Smooth muscle cell (in vitro differentiated cells): ENCODE data around the gene ADSL. TPM values are rescaled to one million over a fixed set of nuclear protein-coding genes. Genes with fewer than 3 reads are reported as not detected.

Source experiments
- DNase-seq: peaks from one replicate; lab custom pipeline; 2025; ENCODE audit not compliant: unreplicated experiment; lab: John Stamatoyannopoulos, UW
- H2AFZ ChIP-seq: fragments of 200-600 bp; sonication (generic); 2 replicates; pipeline ENCODE4 v1.6.0; 2016; ENCODE audit warnings: antibody characterized with exemption, low read depth, mild to moderate bottlenecking
- H3F3A ChIP-seq: fragments of 200-600 bp; sonication (generic); 2 replicates; pipeline ENCODE4 v1.6.0; 2017; ENCODE audit warnings: antibody characterized with exemption, low read depth
- H3K27ac ChIP-seq: fragments of 200-600 bp; sonication (generic); 2 replicates; pipeline ENCODE4 v1.5.1; 2016; ENCODE audit warnings: low read depth, mild to moderate bottlenecking
- H3K27me3 ChIP-seq: fragments of 200-600 bp; sonication (generic); 2 replicates; pipeline ENCODE4 v1.6.1; 2016; ENCODE audit warnings: low read depth, mild to moderate bottlenecking
- H3K36me3 ChIP-seq: fragments of 200-600 bp; sonication (generic); 2 replicates; pipeline ENCODE4 v1.5.1; 2016; ENCODE audit warnings: low read depth
- H3K4me1 ChIP-seq: fragments of 200-600 bp; sonication (generic); 2 replicates; pipeline ENCODE4 v1.5.1; 2016; ENCODE audit warnings: low read depth
- H3K4me2 ChIP-seq: fragments of 200-600 bp; sonication (generic); 2 replicates; pipeline ENCODE4 v1.6.0; 2016; ENCODE audit warnings: mild to moderate bottlenecking
- H3K4me3 ChIP-seq: fragments of 200-600 bp; sonication (generic); 2 replicates; pipeline ENCODE4 v1.5.1; 2016; ENCODE audit warnings: mild to moderate bottlenecking
- H3K79me2 ChIP-seq: fragments of 200-600 bp; sonication (generic); 2 replicates; pipeline ENCODE4 v1.6.0; 2016; ENCODE audit warnings: low read depth, mild to moderate bottlenecking
- H3K9ac ChIP-seq: fragments of 200-600 bp; sonication (generic); 2 replicates; pipeline ENCODE4 v1.6.0; 2016; ENCODE audit warnings: low read depth
- H3K9me3 ChIP-seq: fragments of 200-600 bp; sonication (generic); replicated peaks from 2 replicates; pipeline ENCODE4 v1.5.1; 2016; ENCODE audit warnings: low read depth
- H4K20me1 ChIP-seq: fragments of 200-600 bp; sonication (generic); 2 replicates; pipeline ENCODE4 v1.6.0; 2016; ENCODE audit warnings: low read depth
- WGBS: methylation state at CpG from one replicate; pipeline ENCODE4 v1.1.7; 2016; ENCODE audit warnings: low lambda C conversion rate; 5-methylcytosine and 5-hydroxymethylcytosine counted together
- polyA plus RNA-seq: library from polyadenylated mRNA; unstranded; fragments of >200 nt; fragmentation: Nextera tagmentation; extraction: Ambion mirVana; gene quantifications from 2 replicates; pipeline ENCODE4 v1.2.1, GENCODE V29; 2016
- total RNA-seq: library from RNA; depleted of rRNA; stranded (reverse); fragments of >200 nt; gene quantifications from 2 replicates; pipeline ENCODE4 v1.2.3, GENCODE V29; 2014
- TF ChIP-seq, protein P1 (sequence below): fragments of 200-600 bp; sonication (generic); IDR thresholded peaks from 2 replicates; pipeline ENCODE4 v1.5.1; 2017; ENCODE audit warnings: borderline replicate concordance, mild to moderate bottlenecking, antibody characterized with exemption; ENCODE audit not compliant: insufficient read depth, poor library complexity, severe bottlenecking

Gene ADSL
- total and polyA plus RNA-seq, 2 experiments from 2014 or later = 45.9 to 65.1 TPM

DNA sequence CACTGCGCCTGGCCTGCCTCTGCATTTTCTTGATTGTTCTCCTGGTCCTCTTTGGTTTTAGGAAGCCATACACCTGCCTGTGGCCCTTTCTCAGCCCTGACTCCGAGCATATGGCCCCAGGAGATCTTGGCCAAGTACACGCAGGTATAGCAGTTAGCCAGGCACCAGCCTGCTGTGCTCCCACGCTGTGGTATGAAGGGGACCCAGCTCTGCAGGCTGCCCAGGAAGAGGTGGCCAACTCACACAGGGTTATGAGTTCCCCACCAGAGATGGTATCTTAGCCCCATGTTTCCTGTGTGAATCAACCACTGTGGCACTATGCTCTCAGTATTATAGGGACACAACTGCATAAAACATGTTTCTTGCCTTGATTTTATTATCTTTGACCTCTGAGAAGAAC, 55.2 kb downstream of the ADSL start:
- TF ChIP-seq, protein P1, sequence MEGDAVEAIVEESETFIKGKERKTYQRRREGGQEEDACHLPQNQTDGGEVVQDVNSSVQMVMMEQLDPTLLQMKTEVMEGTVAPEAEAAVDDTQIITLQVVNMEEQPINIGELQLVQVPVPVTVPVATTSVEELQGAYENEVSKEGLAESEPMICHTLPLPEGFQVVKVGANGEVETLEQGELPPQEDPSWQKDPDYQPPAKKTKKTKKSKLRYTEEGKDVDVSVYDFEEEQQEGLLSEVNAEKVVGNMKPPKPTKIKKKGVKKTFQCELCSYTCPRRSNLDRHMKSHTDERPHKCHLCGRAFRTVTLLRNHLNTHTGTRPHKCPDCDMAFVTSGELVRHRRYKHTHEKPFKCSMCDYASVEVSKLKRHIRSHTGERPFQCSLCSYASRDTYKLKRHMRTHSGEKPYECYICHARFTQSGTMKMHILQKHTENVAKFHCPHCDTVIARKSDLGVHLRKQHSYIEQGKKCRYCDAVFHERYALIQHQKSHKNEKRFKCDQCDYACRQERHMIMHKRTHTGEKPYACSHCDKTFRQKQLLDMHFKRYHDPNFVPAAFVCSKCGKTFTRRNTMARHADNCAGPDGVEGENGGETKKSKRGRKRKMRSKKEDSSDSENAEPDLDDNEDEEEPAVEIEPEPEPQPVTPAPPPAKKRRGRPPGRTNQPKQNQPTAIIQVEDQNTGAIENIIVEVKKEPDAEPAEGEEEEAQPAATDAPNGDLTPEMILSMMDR = no peak
- Histone ChIP-seq H2AFZ (no peak overlapping the region), H3F3A (peaks cover 4% of the 10 kb centered on the region), H3K4me3 (no peak overlapping the region), H3K79me2 (no peaks in the 10 kb centered on the region), H3K9ac (no peak overlapping the region), H3K27me3 (no peaks in the 10 kb centered on the region), H3K27ac (no peak overlapping the region), H4K20me1 (peaks cover 17% of the 10 kb centered on the region), H3K9me3 (no peaks in the 10 kb centered on the region), H3K4me2 (no peak overlapping the region), H3K36me3 (no peaks in the 10 kb centered on the region), H3K4me1 (no peaks in the 10 kb centered on the region)
- no peak for DNase-seq
- WGBS = 92% methylated on average over 4 of the region's 4 CpGs

DNA sequence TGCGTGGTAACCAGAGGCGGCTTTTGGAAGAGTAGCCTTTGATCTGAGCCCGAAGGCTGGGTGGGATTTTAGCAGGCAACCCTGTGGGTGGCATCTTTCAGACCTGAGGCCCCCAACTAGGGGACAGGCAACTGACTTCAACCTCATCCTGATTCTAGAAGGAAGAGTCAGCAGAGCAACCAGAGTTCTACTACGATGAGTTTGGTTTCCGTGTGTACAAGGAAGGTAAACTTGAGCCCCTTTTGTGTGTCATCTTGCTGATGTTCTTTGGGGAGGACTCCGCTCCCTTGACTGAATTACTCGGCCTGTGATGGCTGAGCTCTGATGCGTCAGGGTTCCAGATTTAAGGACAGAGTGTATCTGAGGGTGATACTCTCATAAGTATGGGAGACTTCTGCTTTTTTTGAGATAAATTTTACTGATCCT, 55.7 kb downstream of the ADSL start:
- Histone ChIP-seq H3K27me3 (no peaks in the 10 kb centered on the region), H3K27ac (no peak overlapping the region), H3K9me3 (no peaks in the 10 kb centered on the region), H3F3A (peaks cover 4% of the 10 kb centered on the region), H3K4me2 (no peak overlapping the region), H3K79me2 (no peaks in the 10 kb centered on the region), H3K9ac (no peak overlapping the region), H4K20me1 (peaks cover 17% of the 10 kb centered on the region), H2AFZ (no peak overlapping the region), H3K4me1 (no peaks in the 10 kb centered on the region), H3K36me3 (no peaks in the 10 kb centered on the region), H3K4me3 (no peak overlapping the region)
- 95% methylated on average over 8 of the region's 8 CpGs for WGBS
- TF ChIP-seq, protein P1 = no peak
- DNase-seq = no peak

DNA sequence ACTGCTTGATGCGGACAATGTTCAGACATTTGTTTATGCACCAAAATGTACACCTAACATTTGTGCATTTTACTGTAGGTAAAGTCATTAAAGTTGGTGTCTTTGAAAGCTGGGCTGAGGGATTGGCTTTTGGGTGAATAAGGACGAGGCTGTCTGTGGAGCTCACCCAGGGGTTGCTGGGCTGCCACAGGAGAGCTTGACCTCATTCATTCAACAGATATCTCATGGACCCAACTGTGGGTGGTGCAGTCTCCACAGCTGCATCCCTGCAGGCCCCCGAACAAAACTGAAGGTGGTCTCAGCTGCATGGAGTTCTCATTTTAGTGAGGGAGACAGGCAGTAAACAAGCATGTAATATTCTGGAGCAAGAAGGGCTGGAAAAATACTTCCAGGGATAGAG, 56.8 kb downstream of the ADSL start:
- H3K27me3 ChIP-seq = no peaks in the 10 kb centered on the region
- no peak overlapping the region for H3K9ac ChIP-seq
- H3K4me3 ChIP-seq = no peak overlapping the region
- H2AFZ ChIP-seq = no peak overlapping the region
- peaks cover 4% of the 10 kb centered on the region for H3F3A ChIP-seq
- TF ChIP-seq, protein P1 = no peak
- H3K36me3 ChIP-seq = no peaks in the 10 kb centered on the region
- no peaks in the 10 kb centered on the region for H3K79me2 ChIP-seq
- no peak for DNase-seq
- 97% methylated on average over 3 of the region's 3 CpGs for WGBS
- H3K9me3 ChIP-seq = no peaks in the 10 kb centered on the region
- peaks cover 17% of the 10 kb centered on the region for H4K20me1 ChIP-seq
- H3K4me1 ChIP-seq = no peaks in the 10 kb centered on the region
- H3K27ac ChIP-seq = no peak overlapping the region
- H3K4me2 ChIP-seq = no peak overlapping the region

DNA sequence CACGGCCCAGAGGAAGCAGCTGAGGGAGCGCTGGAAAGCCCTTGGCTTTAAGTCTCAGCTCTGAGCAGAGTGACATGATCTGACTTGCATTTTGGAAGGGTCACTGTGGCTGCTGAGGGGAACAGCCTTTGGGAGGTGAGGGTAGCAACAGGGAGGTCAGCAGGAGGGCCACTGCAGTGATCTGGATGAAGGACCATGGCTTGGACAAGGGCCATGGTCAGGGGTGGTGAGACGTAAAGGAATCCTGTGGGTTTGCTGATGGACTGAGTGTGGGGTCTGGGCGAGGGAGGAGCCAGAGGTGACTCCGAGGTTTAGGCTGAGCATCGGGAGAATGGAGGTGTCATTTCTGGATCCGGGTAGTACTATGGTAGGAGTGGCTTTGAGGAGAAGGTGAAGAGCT, 57.4 kb downstream of the ADSL start:
- H3K79me2 ChIP-seq = no peaks in the 10 kb centered on the region
- no peak overlapping the region for H3K4me3 ChIP-seq
- H4K20me1 ChIP-seq = peaks cover 18% of the 10 kb centered on the region
- H3K9me3 ChIP-seq = no peaks in the 10 kb centered on the region
- H3K9ac ChIP-seq = no peak overlapping the region
- 96% methylated on average over 7 of the region's 7 CpGs for WGBS
- H3F3A ChIP-seq = peaks cover 4% of the 10 kb centered on the region
- no peak overlapping the region for H3K27ac ChIP-seq
- no peaks in the 10 kb centered on the region for H3K4me1 ChIP-seq
- no peaks in the 10 kb centered on the region for H3K36me3 ChIP-seq
- H3K27me3 ChIP-seq = no peaks in the 10 kb centered on the region
- H2AFZ ChIP-seq = no peak overlapping the region
- H3K4me2 ChIP-seq = no peak overlapping the region
- no peak for DNase-seq
- TF ChIP-seq, protein P1 = no peak
